ENCODE measurements around the gene MRPL40. TPM values are rescaled to one million over a fixed set of nuclear protein-coding genes. Genes with fewer than 3 reads are reported as not detected.

Gene MRPL40
- total RNA-seq, 4 donors from 2014 or later: 19.6 to 33.9 (median 23.4) TPM

DNA sequence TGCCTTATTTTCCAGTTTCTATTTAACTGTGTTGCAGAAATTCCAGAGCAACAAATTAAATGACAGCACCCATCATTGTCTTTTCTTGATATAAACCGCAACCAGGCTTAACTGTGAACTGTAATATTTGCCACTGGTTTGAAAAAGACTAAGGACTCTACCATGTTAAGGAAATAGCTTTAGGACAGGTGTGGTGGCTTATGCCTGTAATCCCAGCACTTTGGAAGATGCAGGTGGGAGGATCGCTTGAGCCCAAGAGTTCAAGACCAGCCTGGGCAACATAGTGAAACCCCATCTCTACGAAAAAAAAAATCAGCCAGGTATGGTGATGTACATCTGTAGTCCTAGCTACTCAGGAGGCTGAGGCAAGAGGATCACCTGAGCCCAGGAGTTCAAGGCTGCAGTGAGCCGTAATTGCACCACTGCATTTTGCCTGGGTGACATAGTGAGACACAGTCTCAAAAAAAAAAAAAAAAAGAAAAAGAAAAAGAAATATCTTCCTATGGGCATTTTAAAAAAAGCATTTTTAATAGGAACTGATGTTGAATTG, 29.6 kb upstream of the MRPL40 start:
- no peak overlapping the region for H3K4me3 ChIP-seq (ENCODE audit: low read depth, poor library complexity, severe bottlenecking)
- 97 to 98% methylated on average over 4 of the region's 4 CpGs for WGBS, 2 donors
- TF ChIP-seq, protein P1, sequence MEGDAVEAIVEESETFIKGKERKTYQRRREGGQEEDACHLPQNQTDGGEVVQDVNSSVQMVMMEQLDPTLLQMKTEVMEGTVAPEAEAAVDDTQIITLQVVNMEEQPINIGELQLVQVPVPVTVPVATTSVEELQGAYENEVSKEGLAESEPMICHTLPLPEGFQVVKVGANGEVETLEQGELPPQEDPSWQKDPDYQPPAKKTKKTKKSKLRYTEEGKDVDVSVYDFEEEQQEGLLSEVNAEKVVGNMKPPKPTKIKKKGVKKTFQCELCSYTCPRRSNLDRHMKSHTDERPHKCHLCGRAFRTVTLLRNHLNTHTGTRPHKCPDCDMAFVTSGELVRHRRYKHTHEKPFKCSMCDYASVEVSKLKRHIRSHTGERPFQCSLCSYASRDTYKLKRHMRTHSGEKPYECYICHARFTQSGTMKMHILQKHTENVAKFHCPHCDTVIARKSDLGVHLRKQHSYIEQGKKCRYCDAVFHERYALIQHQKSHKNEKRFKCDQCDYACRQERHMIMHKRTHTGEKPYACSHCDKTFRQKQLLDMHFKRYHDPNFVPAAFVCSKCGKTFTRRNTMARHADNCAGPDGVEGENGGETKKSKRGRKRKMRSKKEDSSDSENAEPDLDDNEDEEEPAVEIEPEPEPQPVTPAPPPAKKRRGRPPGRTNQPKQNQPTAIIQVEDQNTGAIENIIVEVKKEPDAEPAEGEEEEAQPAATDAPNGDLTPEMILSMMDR (IDR thresholded peaks at IDR 0.05): no peak
- TF ChIP-seq POLR2A (IDR thresholded peaks at IDR 0.05): no peak
- no peak for DNase-seq (ENCODE audit: low spot score in 2 of 2)
- intact Hi-C loops (cut with DNase I; ENCODE audit: low total_unique reads): no loop called here

DNA sequence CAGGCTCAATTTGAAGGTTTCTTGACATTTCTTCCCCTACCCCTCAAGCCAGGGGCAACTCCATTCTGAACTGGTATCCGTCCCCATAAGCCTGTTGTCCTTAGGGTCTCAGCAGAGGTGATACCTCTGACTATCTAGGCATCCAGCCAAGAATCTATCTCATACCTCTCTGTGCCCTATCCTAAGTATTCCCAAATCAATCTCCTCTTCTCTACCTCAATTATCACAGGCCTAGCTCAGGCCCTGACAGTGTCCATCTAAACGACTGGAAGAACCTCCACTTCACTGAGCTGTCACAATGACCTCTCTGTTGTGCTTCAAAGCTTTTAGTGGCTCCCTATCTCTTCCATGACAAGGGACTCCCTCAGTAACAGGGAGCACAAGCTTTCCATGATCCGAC, 27.7 kb upstream of the MRPL40 start:
- DNase-seq (ENCODE audit: low spot score in 2 of 2): no peak
- intact Hi-C loops (cut with DNase I; ENCODE audit: low total_unique reads): no loop called here
- 94 to 95% methylated on average over 3 of the region's 3 CpGs for WGBS, 2 donors
- no peak overlapping the region for H3K4me3 ChIP-seq (ENCODE audit: low read depth, poor library complexity, severe bottlenecking)
- TF ChIP-seq POLR2A (IDR thresholded peaks at IDR 0.05): no peak

DNA sequence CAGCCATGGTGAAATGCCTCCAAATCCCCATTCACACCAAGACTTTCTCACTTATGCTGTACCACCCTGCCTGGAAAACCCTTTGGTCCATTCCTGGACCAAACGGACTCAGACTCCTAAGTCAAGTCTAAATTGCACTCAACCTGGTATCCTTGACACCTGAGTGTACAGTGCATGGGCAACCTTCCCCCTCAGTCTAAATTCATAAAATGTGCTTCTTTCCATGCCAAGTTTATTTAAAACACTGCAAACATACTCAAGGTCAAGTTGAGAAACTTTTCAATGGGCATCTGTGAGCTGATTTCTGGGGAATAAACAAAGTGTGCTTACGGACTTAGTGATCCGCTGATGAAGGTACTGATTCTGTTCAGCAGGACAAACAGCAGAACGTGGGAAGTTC, 27.2 kb upstream of the MRPL40 start:
- intact Hi-C loops (cut with DNase I; ENCODE audit: low total_unique reads): no loop called here
- TF ChIP-seq POLR2A (IDR thresholded peaks at IDR 0.05): no peak
- TF ChIP-seq, protein P1 (IDR thresholded peaks at IDR 0.05): no peak
- WGBS, 2 donors: 94 to 97% methylated on average over 4 of the region's 4 CpGs
- no peak overlapping the region for H3K4me3 ChIP-seq (ENCODE audit: low read depth, poor library complexity, severe bottlenecking)
- DNase-seq (ENCODE audit: low spot score in 2 of 2): no peak

DNA sequence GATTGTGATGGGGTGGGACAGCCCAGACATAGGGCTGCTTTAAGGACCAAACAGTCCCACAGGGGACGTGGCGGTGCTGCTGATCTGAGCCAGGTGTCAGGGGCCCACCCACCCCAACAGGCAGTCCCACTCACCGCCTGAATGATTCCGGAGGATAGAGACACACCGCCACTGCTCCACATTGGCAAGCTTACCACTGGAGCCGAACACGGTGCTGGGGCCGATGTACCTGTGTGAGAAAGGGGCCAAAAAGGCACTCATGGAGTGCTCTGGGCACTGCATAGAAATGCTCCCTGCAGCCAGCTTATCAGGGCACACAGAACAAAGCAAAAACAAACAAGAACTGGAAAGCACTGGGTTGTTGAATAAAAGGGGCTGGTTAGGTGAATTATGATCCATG, 26.7 kb upstream of the MRPL40 start:
- no peak for DNase-seq (ENCODE audit: low spot score in 2 of 2)
- whole genome bisulfite sequencing, 2 donors: 92 to 98% methylated on average over 8 of the region's 8 CpGs
- no peak overlapping the region for H3K4me3 ChIP-seq (ENCODE audit: low read depth, poor library complexity, severe bottlenecking)
- intact Hi-C loops (cut with DNase I; ENCODE audit: low total_unique reads): no loop called here
- TF ChIP-seq, protein P1 (IDR thresholded peaks at IDR 0.05): no peak
- no peak for TF ChIP-seq POLR2A (IDR thresholded peaks at IDR 0.05)

DNA sequence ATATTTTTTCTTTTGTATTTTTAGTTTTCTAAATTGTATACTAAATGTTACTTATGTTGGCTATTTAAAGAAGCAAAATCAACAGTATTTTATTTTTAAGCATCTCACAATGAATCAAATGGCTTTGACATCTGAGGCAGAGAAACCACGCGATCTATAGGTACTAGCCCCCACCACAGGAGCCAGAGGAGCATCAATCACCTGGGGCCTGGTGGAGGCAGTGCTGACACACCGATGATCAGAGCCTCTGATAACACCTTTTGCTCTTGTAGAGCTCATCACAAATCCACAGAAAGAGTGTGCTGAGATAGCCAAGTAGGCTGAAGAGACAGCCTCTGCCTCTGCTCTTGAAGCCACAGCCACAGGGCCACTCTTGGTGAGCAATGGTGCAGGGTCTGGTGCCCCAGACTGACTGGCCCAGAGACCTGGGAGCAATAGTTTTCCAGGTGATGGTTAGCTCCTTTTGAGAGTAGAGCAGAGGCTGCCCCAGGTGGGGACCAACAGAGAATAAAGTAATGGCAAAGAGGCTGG, 26.0 kb upstream of the MRPL40 start:
- H3K4me3 ChIP-seq (ENCODE audit: low read depth, poor library complexity, severe bottlenecking): no peak overlapping the region
- 89 to 92% methylated on average over 3 of the region's 3 CpGs for WGBS, 2 donors
- DNase-seq (ENCODE audit: low spot score in 2 of 2): no peak
- no peak for TF ChIP-seq POLR2A (IDR thresholded peaks at IDR 0.05)
- TF ChIP-seq, protein P1 (IDR thresholded peaks at IDR 0.05): no peak
- intact Hi-C loops (cut with DNase I; ENCODE audit: low total_unique reads): no loop called here

DNA sequence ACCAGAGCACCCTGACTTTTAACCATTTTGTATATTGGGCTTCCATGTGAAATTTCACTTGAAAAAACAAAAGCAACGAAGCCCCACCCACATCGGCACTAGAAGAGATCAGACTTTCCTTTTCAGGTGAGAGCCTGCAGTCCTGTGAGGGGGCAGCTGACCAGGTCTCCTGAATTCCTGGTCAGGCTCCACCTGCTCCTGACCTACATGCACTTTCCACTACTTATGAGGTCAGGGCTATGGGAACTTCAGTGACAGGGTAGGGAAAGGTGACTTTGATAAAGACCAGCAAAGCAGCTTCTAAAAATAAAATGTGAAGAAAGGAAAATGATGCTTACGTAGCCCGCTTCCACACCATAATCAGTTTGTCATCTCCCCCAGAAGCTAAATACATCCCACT, 25.5 kb upstream of the MRPL40 start:
- WGBS, 2 donors: 90 to 92% methylated on average over 4 of the region's 4 CpGs
- TF ChIP-seq, protein P1 (IDR thresholded peaks at IDR 0.05): no peak
- intact Hi-C loops (cut with DNase I; ENCODE audit: low total_unique reads): no loop called here
- H3K4me3 ChIP-seq (ENCODE audit: low read depth, poor library complexity, severe bottlenecking): no peak overlapping the region
- DNase-seq (ENCODE audit: low spot score in 2 of 2): no peak
